ENCODE measurements around the gene EHMT2. TPM values are rescaled to one million over a fixed set of nuclear protein-coding genes. Genes with fewer than 3 reads are reported as not detected.

Gene EHMT2
- 46.4 TPM for total RNA-seq
- polyA plus RNA-seq: 10 to 100 TPM; 29.4 to 33.5 (median 31.9) TPM

DNA sequence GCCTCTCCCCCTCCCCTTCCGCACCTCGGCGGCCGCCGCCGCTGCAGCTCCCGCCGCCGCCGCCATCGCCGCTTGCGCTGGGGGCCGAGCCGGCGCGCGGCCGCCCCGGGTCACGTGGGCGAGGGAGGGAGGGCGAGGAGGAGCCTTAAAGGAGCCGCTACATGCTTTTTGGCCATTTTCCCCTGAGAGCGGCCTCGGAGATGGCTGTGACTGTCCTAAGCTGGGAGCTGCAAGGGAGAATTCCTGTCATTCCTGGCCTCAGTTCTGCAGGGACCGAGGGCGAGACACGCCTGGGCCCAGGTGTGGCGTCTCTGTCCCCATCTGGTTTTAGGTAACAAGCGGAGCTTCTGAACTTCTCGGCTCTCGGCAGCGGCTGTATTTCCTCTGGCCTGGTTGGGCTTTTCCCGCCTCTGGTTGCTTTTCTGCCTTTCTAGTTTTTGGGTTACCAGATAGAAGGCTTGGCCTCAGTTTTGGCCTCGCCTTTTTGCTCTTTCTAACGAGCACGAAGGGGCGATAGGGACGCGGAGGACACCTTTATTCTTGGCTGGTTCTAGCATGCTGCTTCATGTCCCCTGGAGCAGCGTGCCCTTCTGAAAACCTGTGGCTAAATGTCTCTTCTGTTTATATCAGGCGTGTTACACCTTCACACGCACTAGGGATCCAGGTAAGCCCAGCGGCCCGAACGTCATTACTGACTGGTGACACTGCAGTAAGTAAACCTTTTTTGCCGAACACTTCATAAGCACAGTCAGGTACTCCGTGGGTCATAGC lies at the start of gene EHMT2:
TSS of gene EHMT2 (minus strand) at position 87 of the 771 bp plus-strand sequence. CDS start at position 66, 21 bp downstream.
- ATAC-seq (ENCODE audit: low read depth in 2 of 2) (peak; percentile 60 to 65), DNase-seq (peak; percentile 78 to 91 (median 84))
- Mint-ChIP-seq H3K36me3 (peaks cover 5% of the 10 kb centered on the region), H3K4me3 (peak within 1 kb of the TSS; percentile 96 to 99 (median 98)), H3K27me3 (no peaks in the 10 kb centered on the region), H3K27ac (peak within 1 kb of the TSS; percentile 92 to 98 (median 97)), H3K4me1 (peaks cover 0 to 44% (median 25%) of the 10 kb centered on the region in 4 donors), H3K9me3 (no peaks in the 10 kb centered on the region)
- H3K9me3 ChIP-seq (ENCODE audit: control insufficient read depth in 2 of 2, low read length in 2 of 2): no peaks in the 10 kb centered on the region
- peaks cover 15% of the 10 kb centered on the region for H3K36me3 ChIP-seq (ENCODE audit: control insufficient read depth, insufficient read depth, low read length)
- peak within 1 kb of the TSS; percentile 88 for H3K27ac ChIP-seq (ENCODE audit: insufficient read depth, low read length, poor library complexity, severe bottlenecking)
- H3K27me3 ChIP-seq (ENCODE audit: control insufficient read depth, insufficient read depth, low read length): no peaks in the 10 kb centered on the region
- H3K4me3 ChIP-seq (ENCODE audit: low read depth, low read length): peak within 1 kb of the TSS; percentile 91
- H3K4me1 ChIP-seq (ENCODE audit: control insufficient read depth, insufficient read depth, low read length, poor library complexity, severe bottlenecking): peaks cover 42% of the 10 kb centered on the region

DNA sequence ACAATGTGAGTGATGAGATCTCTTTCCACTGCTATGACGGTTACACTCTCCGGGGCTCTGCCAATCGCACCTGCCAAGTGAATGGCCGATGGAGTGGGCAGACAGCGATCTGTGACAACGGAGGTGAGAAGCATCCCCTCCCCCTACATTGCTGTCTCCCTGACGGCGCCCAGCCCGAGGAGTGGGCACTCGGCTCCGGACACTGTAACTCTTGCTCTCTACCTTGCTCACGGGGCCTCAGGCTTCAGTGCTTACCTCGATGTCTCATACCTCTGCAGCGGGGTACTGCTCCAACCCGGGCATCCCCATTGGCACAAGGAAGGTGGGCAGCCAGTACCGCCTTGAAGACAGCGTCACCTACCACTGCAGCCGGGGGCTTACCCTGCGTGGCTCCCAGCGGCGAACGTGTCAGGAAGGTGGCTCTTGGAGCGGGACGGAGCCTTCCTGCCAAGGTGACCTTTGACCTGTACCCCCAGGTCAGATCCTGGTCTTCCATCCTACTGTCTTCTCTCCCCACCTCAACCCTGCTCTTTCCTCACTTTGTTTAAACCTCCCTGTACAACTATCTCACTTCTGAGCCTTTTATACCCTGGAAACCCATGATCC lies 49.7 kb upstream of the EHMT2 start:
- Histone ChIP-seq H3K27ac (ENCODE audit: insufficient read depth, low read length, poor library complexity, severe bottlenecking) (no peak overlapping the region), H3K27me3 (ENCODE audit: control insufficient read depth, insufficient read depth, low read length) (no peaks in the 10 kb centered on the region), H3K4me3 (ENCODE audit: low read depth, low read length) (no peak overlapping the region), H3K9me3 (ENCODE audit: control insufficient read depth in 2 of 2, low read length in 2 of 2) (no peaks in the 10 kb centered on the region), H3K4me1 (ENCODE audit: control insufficient read depth, insufficient read depth, low read length, poor library complexity, severe bottlenecking) (no peaks in the 10 kb centered on the region), H3K36me3 (ENCODE audit: control insufficient read depth, insufficient read depth, low read length) (peaks cover 10% of the 10 kb centered on the region)
- ATAC-seq (ENCODE audit: low read depth in 2 of 2) (no peak), DNase-seq (no peak)
- no peak overlapping the region for H3K4me3 Mint-ChIP-seq
- H3K4me1 Mint-ChIP-seq: no peaks in the 10 kb centered on the region
- H3K36me3 Mint-ChIP-seq: peaks cover 4% of the 10 kb centered on the region
- no peak overlapping the region for H3K27ac Mint-ChIP-seq
- H3K9me3 Mint-ChIP-seq: peaks cover 0 to 4% (median 0%) of the 10 kb centered on the region in 7 donors
- peaks cover 21% of the 10 kb centered on the region for H3K27me3 Mint-ChIP-seq

GRCh38 chr6:31946370-31946885 lies 48.9 kb upstream of the EHMT2 start:
- H3K27ac ChIP-seq (ENCODE audit: insufficient read depth, low read length, poor library complexity, severe bottlenecking): no peak overlapping the region
- Mint-ChIP-seq H3K27me3 (peaks cover 21% of the 10 kb centered on the region), H3K4me3 (no peak overlapping the region), H3K36me3 (peaks cover 4% of the 10 kb centered on the region), H3K9me3 (peaks cover 0 to 4% (median 0%) of the 10 kb centered on the region in 7 donors), H3K27ac (no peak overlapping the region), H3K4me1 (no peaks in the 10 kb centered on the region)
- H3K4me3 ChIP-seq (ENCODE audit: low read depth, low read length): no peak overlapping the region
- no peaks in the 10 kb centered on the region for H3K27me3 ChIP-seq (ENCODE audit: control insufficient read depth, insufficient read depth, low read length)
- H3K36me3 ChIP-seq (ENCODE audit: control insufficient read depth, insufficient read depth, low read length): peaks cover 3% of the 10 kb centered on the region
- no peak for DNase-seq
- H3K4me1 ChIP-seq (ENCODE audit: control insufficient read depth, insufficient read depth, low read length, poor library complexity, severe bottlenecking): no peaks in the 10 kb centered on the region
- no peak for ATAC-seq (ENCODE audit: low read depth in 2 of 2)
- no peaks in the 10 kb centered on the region for H3K9me3 ChIP-seq (ENCODE audit: control insufficient read depth in 2 of 2, low read length in 2 of 2)

GRCh38 chr6:31945507-31946369 lies 48.2 kb upstream of the EHMT2 start, which contains the start of gene CFB:
Gene CFB, plus strand, starts transcription at chr6:31946095. Its CDS starts 127 bp downstream, at chr6:31946222.
- no peaks in the 10 kb centered on the region for H3K4me1 ChIP-seq (ENCODE audit: control insufficient read depth, insufficient read depth, low read length, poor library complexity, severe bottlenecking)
- Mint-ChIP-seq H3K4me3 (peak within 1 kb of the TSS in 1 of 4 donors; percentile 61), H3K9me3 (peaks cover 0 to 4% (median 0%) of the 10 kb centered on the region in 7 donors), H3K4me1 (no peaks in the 10 kb centered on the region), H3K36me3 (peaks cover 1% of the 10 kb centered on the region), H3K27me3 (peaks cover 21% of the 10 kb centered on the region), H3K27ac (no peak within 1 kb of the TSS)
- H3K4me3 ChIP-seq (ENCODE audit: low read depth, low read length): no peak within 1 kb of the TSS
- no peaks in the 10 kb centered on the region for H3K36me3 ChIP-seq (ENCODE audit: control insufficient read depth, insufficient read depth, low read length)
- H3K9me3 ChIP-seq (ENCODE audit: control insufficient read depth in 2 of 2, low read length in 2 of 2): no peaks in the 10 kb centered on the region
- ATAC-seq (ENCODE audit: low read depth in 2 of 2) (no peak), DNase-seq (no peak)
- H3K27ac ChIP-seq (ENCODE audit: insufficient read depth, low read length, poor library complexity, severe bottlenecking): no peak within 1 kb of the TSS
- no peaks in the 10 kb centered on the region for H3K27me3 ChIP-seq (ENCODE audit: control insufficient read depth, insufficient read depth, low read length)

GRCh38 chr6:31945154-31945506 lies 47.6 kb upstream of the EHMT2 start:
- Mint-ChIP-seq H3K9me3 (peaks cover 0 to 4% (median 0%) of the 10 kb centered on the region in 7 donors), H3K27ac (no peak overlapping the region), H3K4me3 (no peak overlapping the region), H3K27me3 (peaks cover 25% of the 10 kb centered on the region), H3K4me1 (no peaks in the 10 kb centered on the region), H3K36me3 (no peaks in the 10 kb centered on the region)
- DNase-seq: no peak
- Histone ChIP-seq H3K4me1 (ENCODE audit: control insufficient read depth, insufficient read depth, low read length, poor library complexity, severe bottlenecking) (no peaks in the 10 kb centered on the region), H3K36me3 (ENCODE audit: control insufficient read depth, insufficient read depth, low read length) (no peaks in the 10 kb centered on the region), H3K4me3 (ENCODE audit: low read depth, low read length) (no peak overlapping the region), H3K9me3 (ENCODE audit: control insufficient read depth in 2 of 2, low read length in 2 of 2) (no peaks in the 10 kb centered on the region), H3K27ac (ENCODE audit: insufficient read depth, low read length, poor library complexity, severe bottlenecking) (no peak overlapping the region), H3K27me3 (ENCODE audit: control insufficient read depth, insufficient read depth, low read length) (no peaks in the 10 kb centered on the region)
- no peak for ATAC-seq (ENCODE audit: low read depth in 2 of 2)

DNA sequence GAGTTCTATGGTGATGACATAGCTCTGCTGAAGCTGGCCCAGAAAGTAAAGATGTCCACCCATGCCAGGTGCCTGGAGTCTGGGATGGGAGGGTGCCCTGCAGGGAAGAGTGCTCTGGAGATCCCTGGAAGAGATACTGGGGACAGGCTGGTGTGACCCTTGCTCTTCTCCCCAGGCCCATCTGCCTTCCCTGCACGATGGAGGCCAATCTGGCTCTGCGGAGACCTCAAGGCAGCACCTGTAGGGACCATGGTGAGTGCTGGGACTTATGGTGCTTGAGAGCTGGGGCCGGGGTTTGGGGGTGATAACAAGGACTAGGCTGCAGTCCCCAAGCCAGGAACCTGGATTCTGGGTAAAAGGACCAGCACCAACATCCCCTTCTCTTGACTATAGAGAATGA lies 46.2 kb upstream of the EHMT2 start:
- Histone ChIP-seq H3K27me3 (ENCODE audit: control insufficient read depth, insufficient read depth, low read length) (no peaks in the 10 kb centered on the region), H3K4me1 (ENCODE audit: control insufficient read depth, insufficient read depth, low read length, poor library complexity, severe bottlenecking) (no peaks in the 10 kb centered on the region), H3K36me3 (ENCODE audit: control insufficient read depth, insufficient read depth, low read length) (no peaks in the 10 kb centered on the region), H3K4me3 (ENCODE audit: low read depth, low read length) (no peak overlapping the region), H3K9me3 (ENCODE audit: control insufficient read depth in 2 of 2, low read length in 2 of 2) (no peaks in the 10 kb centered on the region), H3K27ac (ENCODE audit: insufficient read depth, low read length, poor library complexity, severe bottlenecking) (no peak overlapping the region)
- no peaks in the 10 kb centered on the region for H3K4me1 Mint-ChIP-seq
- no peak for ATAC-seq (ENCODE audit: low read depth in 2 of 2)
- H3K27ac Mint-ChIP-seq: no peak overlapping the region
- no peaks in the 10 kb centered on the region for H3K36me3 Mint-ChIP-seq
- H3K4me3 Mint-ChIP-seq: no peak overlapping the region
- no peak for DNase-seq
- H3K27me3 Mint-ChIP-seq: peaks cover 29% of the 10 kb centered on the region
- H3K9me3 Mint-ChIP-seq: peaks cover 0 to 4% (median 0%) of the 10 kb centered on the region in 7 donors

GRCh38 chr6:31940256-31940664 lies 42.8 kb upstream of the EHMT2 start:
- Histone ChIP-seq H3K4me1 (ENCODE audit: control insufficient read depth, insufficient read depth, low read length, poor library complexity, severe bottlenecking) (no peaks in the 10 kb centered on the region), H3K27ac (ENCODE audit: insufficient read depth, low read length, poor library complexity, severe bottlenecking) (no peak overlapping the region), H3K4me3 (ENCODE audit: low read depth, low read length) (no peak overlapping the region), H3K36me3 (ENCODE audit: control insufficient read depth, insufficient read depth, low read length) (no peaks in the 10 kb centered on the region), H3K9me3 (ENCODE audit: control insufficient read depth in 2 of 2, low read length in 2 of 2) (no peaks in the 10 kb centered on the region), H3K27me3 (ENCODE audit: control insufficient read depth, insufficient read depth, low read length) (no peaks in the 10 kb centered on the region)
- no peak for DNase-seq
- H3K27ac Mint-ChIP-seq: peak overlapping the region in 1 of 3 donors; percentile 1
- no peak for ATAC-seq (ENCODE audit: low read depth in 2 of 2)
- no peaks in the 10 kb centered on the region for H3K36me3 Mint-ChIP-seq
- peaks cover 0 to 2% (median 0%) of the 10 kb centered on the region in 7 donors for H3K9me3 Mint-ChIP-seq
- no peak overlapping the region for H3K4me3 Mint-ChIP-seq
- H3K4me1 Mint-ChIP-seq: no peaks in the 10 kb centered on the region
- peaks cover 25% of the 10 kb centered on the region for H3K27me3 Mint-ChIP-seq

Measured in CD4-positive, CD25-positive, alpha-beta regulatory T cell (primary cell).